ENCODE measurements around the gene TNS4.

Gene TNS4

GRCh38 chr17:40431231-40431602 lies 70.2 kb downstream of the TNS4 start:
- Histone ChIP-seq H3K27me3 (ENCODE audit: control insufficient read depth, insufficient read depth, low read length) (no peaks in the 10 kb centered on the region), H3K36me3 (ENCODE audit: control insufficient read depth, insufficient read depth, low read length) (no peaks in the 10 kb centered on the region), H3K4me1 (ENCODE audit: control insufficient read depth, insufficient read depth, low read length) (peaks cover 22% of the 10 kb centered on the region), H3K27ac (ENCODE audit: low read depth, low read length) (no peak overlapping the region), H3K9ac (ENCODE audit: low read length) (no peak overlapping the region), H3K4me3 (ENCODE audit: low read length) (no peak overlapping the region)

GRCh38 chr17:40430272-40431230 lies 70.9 kb downstream of the TNS4 start:
- Histone ChIP-seq H3K9ac (ENCODE audit: low read length) (no peak overlapping the region), H3K4me1 (ENCODE audit: control insufficient read depth, insufficient read depth, low read length) (peaks cover 22% of the 10 kb centered on the region), H3K36me3 (ENCODE audit: control insufficient read depth, insufficient read depth, low read length) (no peaks in the 10 kb centered on the region), H3K27ac (ENCODE audit: low read depth, low read length) (no peak overlapping the region), H3K27me3 (ENCODE audit: control insufficient read depth, insufficient read depth, low read length) (no peaks in the 10 kb centered on the region), H3K4me3 (ENCODE audit: low read length) (no peak overlapping the region)

- Histone ChIP-seq H3K4me3 (ENCODE audit: low read length) (no peak overlapping the region), H3K9ac (ENCODE audit: low read length) (no peak overlapping the region), H3K27ac (ENCODE audit: low read depth, low read length) (no peak overlapping the region), H3K4me1 (ENCODE audit: control insufficient read depth, insufficient read depth, low read length) (no peaks in the 10 kb centered on the region), H3K36me3 (ENCODE audit: control insufficient read depth, insufficient read depth, low read length) (no peaks in the 10 kb centered on the region), H3K27me3 (ENCODE audit: control insufficient read depth, insufficient read depth, low read length) (no peaks in the 10 kb centered on the region)
These were observed 74.4 kb downstream of the TNS4 start for GRCh38 chr17:40427002-40427491.
